Astrocyte of the spinal cord (primary cell): Measurements from ENCODE around the gene CDH2.

ENCODE experiments used
- DNase-seq: peaks from one replicate; pipeline ENCODE4 v3.0.0; 2011; ENCODE audit warnings: low read depth, low spot score
- H3K4me3 ChIP-seq: 2 replicates; pipeline ENCODE4 v1.5.1; 2011; ENCODE audit warnings: low read depth, mild to moderate bottlenecking, low read length, moderate library complexity
- in situ Hi-C: cut with HindIII; loops from 2 replicates; pipeline ENCODE4 v1.10.0; 2017; ENCODE audit warnings: low sequenced_read_pairs
- TF ChIP-seq, protein P1 (sequence below): IDR thresholded peaks from 2 replicates; pipeline ENCODE4 v1.5.1; 2012; ENCODE audit warnings: low read depth, mild to moderate bottlenecking, low read length, inconsistent platforms

CDH2 gene

DNA sequence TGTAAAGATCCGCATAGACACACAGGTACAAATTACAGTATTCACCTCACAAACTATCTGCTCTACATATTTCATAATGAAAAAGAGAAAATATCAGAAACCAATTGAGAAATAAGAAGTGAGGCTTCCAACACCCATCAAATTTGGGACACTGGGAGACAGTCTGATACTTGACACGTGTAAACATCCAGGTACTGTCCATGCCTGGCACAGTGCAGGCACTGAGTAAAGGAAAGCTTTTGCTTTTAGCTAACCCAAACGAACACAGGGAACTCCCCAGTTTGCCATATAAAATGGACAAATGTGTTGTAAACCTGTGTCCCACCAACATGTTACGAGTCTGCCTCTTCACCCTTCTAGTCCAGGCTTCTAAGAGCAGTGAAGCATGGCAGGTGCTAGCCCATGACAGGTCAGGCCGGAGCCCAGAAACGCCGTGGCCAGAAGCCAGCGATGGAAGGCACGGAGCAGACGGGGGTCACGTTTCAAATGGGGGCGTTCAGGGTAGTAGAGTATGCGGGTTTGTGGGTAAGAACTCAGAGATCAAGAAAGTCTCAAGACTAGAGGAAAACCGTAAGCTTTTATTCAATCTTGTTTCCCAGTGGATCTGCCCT, 27.0 kb downstream of the CDH2 start:
- DNase-seq: no peak
- in situ Hi-C loops: no loop called here
- no peak overlapping the region for H3K4me3 ChIP-seq
- TF ChIP-seq, protein P1, sequence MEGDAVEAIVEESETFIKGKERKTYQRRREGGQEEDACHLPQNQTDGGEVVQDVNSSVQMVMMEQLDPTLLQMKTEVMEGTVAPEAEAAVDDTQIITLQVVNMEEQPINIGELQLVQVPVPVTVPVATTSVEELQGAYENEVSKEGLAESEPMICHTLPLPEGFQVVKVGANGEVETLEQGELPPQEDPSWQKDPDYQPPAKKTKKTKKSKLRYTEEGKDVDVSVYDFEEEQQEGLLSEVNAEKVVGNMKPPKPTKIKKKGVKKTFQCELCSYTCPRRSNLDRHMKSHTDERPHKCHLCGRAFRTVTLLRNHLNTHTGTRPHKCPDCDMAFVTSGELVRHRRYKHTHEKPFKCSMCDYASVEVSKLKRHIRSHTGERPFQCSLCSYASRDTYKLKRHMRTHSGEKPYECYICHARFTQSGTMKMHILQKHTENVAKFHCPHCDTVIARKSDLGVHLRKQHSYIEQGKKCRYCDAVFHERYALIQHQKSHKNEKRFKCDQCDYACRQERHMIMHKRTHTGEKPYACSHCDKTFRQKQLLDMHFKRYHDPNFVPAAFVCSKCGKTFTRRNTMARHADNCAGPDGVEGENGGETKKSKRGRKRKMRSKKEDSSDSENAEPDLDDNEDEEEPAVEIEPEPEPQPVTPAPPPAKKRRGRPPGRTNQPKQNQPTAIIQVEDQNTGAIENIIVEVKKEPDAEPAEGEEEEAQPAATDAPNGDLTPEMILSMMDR: no peak

DNA sequence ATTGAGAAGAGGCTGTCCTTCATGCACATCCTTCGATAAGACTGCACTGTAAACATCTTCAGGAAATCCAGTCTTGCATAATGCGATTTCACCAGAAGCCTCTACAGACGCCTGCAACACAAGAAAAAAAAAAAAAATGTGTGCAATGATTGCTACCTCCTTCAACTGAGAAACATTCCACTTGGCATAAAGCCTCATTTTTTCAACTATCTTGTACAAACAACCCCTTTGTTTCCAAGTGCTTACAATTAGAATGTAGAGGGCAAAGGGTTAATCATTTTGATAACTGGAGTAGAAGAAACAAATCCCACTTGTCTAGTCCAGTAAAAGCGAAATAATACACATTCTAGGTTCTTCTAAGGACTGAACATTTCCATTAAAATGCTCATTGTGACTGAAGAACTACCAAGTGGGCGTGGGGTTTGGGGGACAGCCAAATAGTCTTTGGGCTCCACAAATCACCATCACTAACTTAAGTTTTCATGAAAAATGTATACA, 29.2 kb downstream of the CDH2 start:
- DNase-seq: no peak
- H3K4me3 ChIP-seq: no peak overlapping the region
- in situ Hi-C loops: no loop called here
- TF ChIP-seq, protein P1: no peak

DNA sequence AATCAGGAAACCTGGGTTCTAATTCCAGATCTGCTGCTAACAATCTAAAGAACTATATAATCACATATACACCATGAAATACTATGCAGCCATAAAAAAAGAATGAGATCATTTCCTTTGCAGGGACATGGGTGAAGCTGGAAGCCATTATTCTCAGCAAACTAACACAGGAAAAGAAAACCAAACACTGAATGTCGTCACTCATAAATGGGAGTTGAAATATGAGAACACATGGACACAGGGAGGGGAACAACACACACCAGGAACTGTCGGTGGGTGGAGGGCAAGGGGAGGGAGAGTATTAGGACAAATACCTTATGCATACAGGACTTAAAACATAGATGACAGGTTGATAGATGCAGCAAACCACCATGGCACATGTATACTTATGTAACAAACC, 33.2 kb downstream of the CDH2 start:
- in situ Hi-C loops: no loop called here
- no peak overlapping the region for H3K4me3 ChIP-seq
- no peak for DNase-seq
- TF ChIP-seq, protein P1: no peak

DNA sequence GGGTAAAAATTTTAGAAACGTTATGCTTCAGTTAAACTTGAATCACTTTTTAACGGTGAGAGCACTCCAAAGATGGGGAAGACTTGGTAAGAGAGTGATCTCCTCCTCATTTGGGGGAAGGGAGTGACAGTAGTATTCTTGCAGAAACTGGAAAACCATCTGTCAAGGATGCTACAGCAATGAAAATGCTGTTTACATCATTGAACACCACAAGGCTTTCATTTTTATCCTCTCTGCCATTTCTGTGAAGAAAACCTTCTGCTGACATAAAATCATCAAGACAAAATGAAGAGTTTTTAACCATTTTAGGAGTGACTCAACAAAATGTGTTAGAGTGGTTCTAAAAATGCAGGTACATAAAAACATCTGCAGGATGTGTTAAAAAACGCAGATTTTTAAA, 38.1 kb downstream of the CDH2 start:
- no peak overlapping the region for H3K4me3 ChIP-seq

DNA sequence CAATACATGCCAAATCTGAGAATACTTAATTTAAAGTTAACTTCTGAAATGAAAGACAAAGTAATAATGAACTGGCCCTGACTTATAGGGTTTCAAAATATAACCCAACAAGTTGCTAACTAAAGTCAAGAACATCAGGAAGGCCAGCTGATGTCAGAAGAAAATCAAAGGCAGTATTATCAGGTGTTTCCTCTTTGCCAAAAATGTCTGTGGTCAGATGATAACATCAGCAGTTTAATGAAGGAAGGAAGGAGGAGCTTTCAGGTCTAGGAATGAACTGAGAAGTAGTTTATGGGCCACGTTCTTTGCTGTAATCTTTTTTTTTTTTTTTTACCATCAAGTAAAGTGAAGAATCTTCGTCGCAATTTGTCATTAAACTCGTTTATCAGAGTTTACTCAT, 40.9 kb downstream of the CDH2 start:
- no peak for DNase-seq
- TF ChIP-seq, protein P1: no peak
- in situ Hi-C loops: no loop called here
- no peak overlapping the region for H3K4me3 ChIP-seq

More for the DNA sequence above, 38.1 kb downstream of the CDH2 start:
- TF ChIP-seq, protein P1: no peak
- DNase-seq: no peak
- in situ Hi-C loops: no loop called here

DNA sequence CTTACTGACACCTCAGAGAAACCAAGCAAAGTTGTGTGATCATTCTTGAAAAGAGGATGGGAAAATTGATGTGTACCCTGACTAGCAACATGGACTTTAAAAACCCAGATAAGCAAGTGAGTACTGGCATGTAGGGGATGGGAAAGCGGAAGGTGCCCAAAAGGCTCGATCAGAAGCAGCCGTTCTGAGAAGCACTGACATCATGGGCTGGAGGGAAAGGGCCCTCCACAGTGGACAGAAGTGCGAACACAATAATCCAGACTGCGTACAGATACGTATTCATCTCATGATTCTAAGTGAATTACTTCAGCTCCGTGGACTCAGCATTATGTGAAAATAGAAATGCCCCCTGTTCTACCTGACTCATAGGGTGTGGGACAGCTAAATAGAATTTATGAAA, 42.2 kb downstream of the CDH2 start:
- no peak for DNase-seq
- TF ChIP-seq, protein P1: no peak
- in situ Hi-C loops: no loop called here
- H3K4me3 ChIP-seq: no peak overlapping the region
